Panc1 (cell line): ENCODE measurements around the gene RASL11A. TPM values are rescaled to one million over a fixed set of nuclear protein-coding genes. Genes with fewer than 3 reads are reported as not detected.

ENCODE experiments used
- ATAC-seq: fragments of 200-7000 bp; cut with Tn5 transposase; 2 replicates; pipeline ENCODE4 v1.9.1; 2020; ENCODE audit warnings: mild to moderate bottlenecking, moderate library complexity
- BruUV-seq: library from RNA; stranded (reverse); fragments of 400-500 nt; replicated peaks from 2 replicates; lab custom pipeline; 2021; lab: Mats Ljungman, UMichigan
- CTCF ChIA-PET: fragments of 300-600 bp; sonication (Branson Sonifier 250); formaldehyde crosslinking; loops from one replicate; lab custom pipeline; 2022; ENCODE audit warnings: antibody characterized with exemption; lab: Charles Lee
- POLR2A ChIA-PET: fragments of 300-600 bp; sonication (Branson Sonifier 250); formaldehyde crosslinking; loops from one replicate; lab custom pipeline; 2022; ENCODE audit warnings: antibody characterized with exemption; lab: Charles Lee
- DNase-seq: peaks from one replicate; pipeline ENCODE4 v3.0.0-alpha.2; 2010; ENCODE audit warnings: low read depth, low spot score
- H3K27ac ChIP-seq: 2 replicates; pipeline ENCODE4 v1.5.1; 2011; ENCODE audit warnings: mild to moderate bottlenecking, low read length, inconsistent platforms
- H3K27me3 ChIP-seq: fragments of 200-500 bp; sonication (Bioruptor generic); 2 replicates; pipeline ENCODE4 v1.6.0; 2014; ENCODE audit warnings: low read length, inconsistent platforms; ENCODE audit not compliant: control insufficient read depth, insufficient read depth
- H3K36me3 ChIP-seq: fragments of 200-500 bp; sonication (Bioruptor generic); 2 replicates; pipeline ENCODE4 v1.5.1; 2014; ENCODE audit warnings: inconsistent platforms, mild to moderate bottlenecking, low read length, moderate library complexity; ENCODE audit not compliant: control insufficient read depth, insufficient read depth
- H3K4me1 ChIP-seq: 2 replicates; pipeline ENCODE4 v1.5.1; 2011; ENCODE audit warnings: inconsistent platforms, mild to moderate bottlenecking, low read length, moderate library complexity; ENCODE audit not compliant: control insufficient read depth, insufficient read depth
- H3K4me3 ChIP-seq, 2 experiments: 2 replicates each; pipeline ENCODE4 v1.5.1; 2011 to 2012; ENCODE audit warnings: low read depth in 2 of 2, low read length in 2 of 2, mild to moderate bottlenecking in 2 of 2, inconsistent platforms in 1 of 2, moderate library complexity in 1 of 2
- H3K9me3 ChIP-seq: fragments of 200-500 bp; sonication (Bioruptor generic); 2 replicates; pipeline ENCODE4 v1.5.1; 2014; ENCODE audit warnings: low read depth, mild to moderate bottlenecking, inconsistent platforms, low read length, moderate library complexity; ENCODE audit not compliant: control insufficient read depth, insufficient read depth
- POLR2AphosphoS5 ChIP-seq: IDR thresholded peaks from 2 replicates; pipeline ENCODE4 v1.6.1; 2012; ENCODE audit warnings: mild to moderate bottlenecking, low read depth, low read length, moderate library complexity
- SIN3A ChIP-seq: IDR thresholded peaks from 2 replicates; pipeline ENCODE4 v1.6.1; 2012; ENCODE audit warnings: low read depth, mild to moderate bottlenecking, low read length, moderate library complexity, borderline replicate concordance; ENCODE audit not compliant: insufficient read depth
- TCF7L2 ChIP-seq: IDR thresholded peaks from 2 replicates; pipeline ENCODE4 v1.6.1; 2011; ENCODE audit warnings: mild to moderate bottlenecking, low read depth, low read length, inconsistent platforms
- in situ Hi-C: cut with HindIII; loops from 2 replicates; pipeline ENCODE4 v1.10.0; 2016; ENCODE audit warnings: low sequenced_read_pairs, low pct_unique_long_range_greater_than_20kb
- intact Hi-C: fragments of 100-400 bp; cut with micrococcal nuclease; formaldehyde crosslinking; loops from one replicate; pipeline ENCODE4 v1.10.0; 2022; ENCODE audit not compliant: unreplicated experiment
- total RNA-seq: library from RNA; stranded (reverse); gene quantifications from one replicate; pipeline ENCODE4 v1.2.1, GENCODE V29; 2021; ENCODE audit not compliant: unreplicated experiment
- TF ChIP-seq, protein P1 (sequence below), 2 experiments: IDR thresholded peaks; 2 replicates each; pipeline ENCODE4 v1.6.1; 2011 to 2012; ENCODE audit warnings: low read depth in 2 of 2, control low read depth in 1 of 2, low read length in 1 of 2, mild to moderate bottlenecking in 1 of 2, moderate library complexity in 1 of 2; ENCODE audit not compliant: insufficient read depth in 1 of 2
- TF ChIP-seq, protein P2 (sequence below): fragments of 450-650 bp; IDR thresholded peaks from 2 replicates; pipeline ENCODE4 v1.5.1; 2017; ENCODE audit warnings: mild to moderate bottlenecking

RASL11A gene
- total RNA-seq, 1 experiment from 2014 or later = 136 TPM

DNA sequence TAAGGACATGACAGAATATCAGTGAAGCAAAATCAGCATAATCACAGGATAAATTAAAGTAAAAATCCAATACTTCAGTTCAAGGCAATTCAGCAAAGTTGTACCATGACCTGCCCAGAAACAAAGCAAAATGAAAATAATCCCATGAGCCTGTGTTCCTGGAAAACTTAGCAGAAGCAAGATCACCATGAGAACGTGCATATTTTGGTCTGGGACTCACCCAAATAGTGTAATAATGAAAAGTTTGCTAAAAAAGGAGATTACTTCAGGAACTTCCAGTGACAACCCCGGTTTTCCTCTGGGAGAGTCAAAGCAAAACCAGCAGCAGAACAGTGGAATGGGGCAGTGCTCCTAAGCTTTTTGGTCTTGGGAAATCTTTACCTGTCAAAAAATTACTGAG lies 34.2 kb upstream of the RASL11A start:
- TF ChIP-seq, protein P1, sequence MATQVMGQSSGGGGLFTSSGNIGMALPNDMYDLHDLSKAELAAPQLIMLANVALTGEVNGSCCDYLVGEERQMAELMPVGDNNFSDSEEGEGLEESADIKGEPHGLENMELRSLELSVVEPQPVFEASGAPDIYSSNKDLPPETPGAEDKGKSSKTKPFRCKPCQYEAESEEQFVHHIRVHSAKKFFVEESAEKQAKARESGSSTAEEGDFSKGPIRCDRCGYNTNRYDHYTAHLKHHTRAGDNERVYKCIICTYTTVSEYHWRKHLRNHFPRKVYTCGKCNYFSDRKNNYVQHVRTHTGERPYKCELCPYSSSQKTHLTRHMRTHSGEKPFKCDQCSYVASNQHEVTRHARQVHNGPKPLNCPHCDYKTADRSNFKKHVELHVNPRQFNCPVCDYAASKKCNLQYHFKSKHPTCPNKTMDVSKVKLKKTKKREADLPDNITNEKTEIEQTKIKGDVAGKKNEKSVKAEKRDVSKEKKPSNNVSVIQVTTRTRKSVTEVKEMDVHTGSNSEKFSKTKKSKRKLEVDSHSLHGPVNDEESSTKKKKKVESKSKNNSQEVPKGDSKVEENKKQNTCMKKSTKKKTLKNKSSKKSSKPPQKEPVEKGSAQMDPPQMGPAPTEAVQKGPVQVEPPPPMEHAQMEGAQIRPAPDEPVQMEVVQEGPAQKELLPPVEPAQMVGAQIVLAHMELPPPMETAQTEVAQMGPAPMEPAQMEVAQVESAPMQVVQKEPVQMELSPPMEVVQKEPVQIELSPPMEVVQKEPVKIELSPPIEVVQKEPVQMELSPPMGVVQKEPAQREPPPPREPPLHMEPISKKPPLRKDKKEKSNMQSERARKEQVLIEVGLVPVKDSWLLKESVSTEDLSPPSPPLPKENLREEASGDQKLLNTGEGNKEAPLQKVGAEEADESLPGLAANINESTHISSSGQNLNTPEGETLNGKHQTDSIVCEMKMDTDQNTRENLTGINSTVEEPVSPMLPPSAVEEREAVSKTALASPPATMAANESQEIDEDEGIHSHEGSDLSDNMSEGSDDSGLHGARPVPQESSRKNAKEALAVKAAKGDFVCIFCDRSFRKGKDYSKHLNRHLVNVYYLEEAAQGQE (IDR thresholded peaks at IDR 0.05; ENCODE audit: insufficient read depth in 1 of 2, low read depth in 2 of 2, low read length in 1 of 2) = no peak
- no peak for TF ChIP-seq SIN3A
- TF ChIP-seq TCF7L2 = no peak
- TF ChIP-seq, protein P2, sequence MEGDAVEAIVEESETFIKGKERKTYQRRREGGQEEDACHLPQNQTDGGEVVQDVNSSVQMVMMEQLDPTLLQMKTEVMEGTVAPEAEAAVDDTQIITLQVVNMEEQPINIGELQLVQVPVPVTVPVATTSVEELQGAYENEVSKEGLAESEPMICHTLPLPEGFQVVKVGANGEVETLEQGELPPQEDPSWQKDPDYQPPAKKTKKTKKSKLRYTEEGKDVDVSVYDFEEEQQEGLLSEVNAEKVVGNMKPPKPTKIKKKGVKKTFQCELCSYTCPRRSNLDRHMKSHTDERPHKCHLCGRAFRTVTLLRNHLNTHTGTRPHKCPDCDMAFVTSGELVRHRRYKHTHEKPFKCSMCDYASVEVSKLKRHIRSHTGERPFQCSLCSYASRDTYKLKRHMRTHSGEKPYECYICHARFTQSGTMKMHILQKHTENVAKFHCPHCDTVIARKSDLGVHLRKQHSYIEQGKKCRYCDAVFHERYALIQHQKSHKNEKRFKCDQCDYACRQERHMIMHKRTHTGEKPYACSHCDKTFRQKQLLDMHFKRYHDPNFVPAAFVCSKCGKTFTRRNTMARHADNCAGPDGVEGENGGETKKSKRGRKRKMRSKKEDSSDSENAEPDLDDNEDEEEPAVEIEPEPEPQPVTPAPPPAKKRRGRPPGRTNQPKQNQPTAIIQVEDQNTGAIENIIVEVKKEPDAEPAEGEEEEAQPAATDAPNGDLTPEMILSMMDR = no peak
- H3K36me3 ChIP-seq = no peaks in the 10 kb centered on the region
- H3K27ac ChIP-seq = no peak overlapping the region
- no peak overlapping the region for H3K4me3 ChIP-seq
- no peaks in the 10 kb centered on the region for H3K4me1 ChIP-seq
- H3K27me3 ChIP-seq = no peaks in the 10 kb centered on the region
- CTCF ChIA-PET = no interaction called here
- DNase-seq (no peak), ATAC-seq (no peak)
- BruUV-seq = no TSS peak
- H3K9me3 ChIP-seq = no peaks in the 10 kb centered on the region
- in situ Hi-C loops (no loop called here), intact Hi-C loops (no loop called here)
- POLR2A ChIA-PET = no interaction called here

DNA sequence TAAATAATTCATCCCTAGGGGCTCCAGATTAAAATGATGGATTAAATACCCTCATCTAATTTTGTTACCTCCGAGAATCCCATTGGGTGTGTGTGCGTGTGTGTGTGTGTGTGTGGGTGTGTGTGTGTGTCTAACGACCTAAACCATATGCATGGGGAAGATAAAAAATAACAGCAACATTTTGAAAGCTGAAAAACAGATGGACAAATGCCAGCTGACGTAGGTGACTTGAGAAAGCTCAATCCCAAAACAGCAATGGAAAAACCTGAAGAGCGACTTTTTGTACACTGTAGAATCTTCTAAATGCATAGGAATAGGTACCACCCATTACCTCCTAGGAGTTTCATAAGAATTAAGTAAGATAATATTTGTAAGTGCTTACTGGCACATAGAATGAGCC lies 27.9 kb upstream of the RASL11A start:
- Histone ChIP-seq H3K9me3 (no peaks in the 10 kb centered on the region), H3K27ac (no peak overlapping the region), H3K36me3 (no peaks in the 10 kb centered on the region), H3K4me1 (no peaks in the 10 kb centered on the region), H3K4me3 (no peak overlapping the region), H3K27me3 (no peaks in the 10 kb centered on the region)
- intact Hi-C loops = no loop called here
- no peak for DNase-seq
- BruUV-seq = no TSS peak
- CTCF ChIA-PET = no interaction called here
- TF ChIP-seq, protein P1 (IDR thresholded peaks at IDR 0.05; ENCODE audit: insufficient read depth in 1 of 2, low read depth in 2 of 2, low read length in 1 of 2) = no peak
- TF ChIP-seq, protein P2 = no peak
- no peak for TF ChIP-seq POLR2AphosphoS5
- TF ChIP-seq TCF7L2 = no peak
- no peak for TF ChIP-seq SIN3A
- no peak for ATAC-seq
- in situ Hi-C loops = no loop called here
- POLR2A ChIA-PET = no interaction called here
